HG03521 (cell line): Measurements from ENCODE around the gene FAIM2.
"Not testable (repeated sequence)": the region's sequence is repeated elsewhere in the genome, so short reads cannot be mapped to it uniquely, and the experiment has no call there.

ENCODE experiments used
- ATAC-seq: cut with Tn5 transposase; IDR thresholded peaks from one replicate; pipeline ENCODE4 v1.9.1; 2021; ENCODE audit warnings: mild to moderate bottlenecking, moderate library complexity; ENCODE audit not compliant: unreplicated experiment

The FAIM2 gene

GRCh38 chr12:49881415-49882247 is 22.1 kb downstream of the FAIM2 start:
- ATAC-seq, result no peak

GRCh38 chr12:49880756-49881414 is 22.8 kb downstream of the FAIM2 start:
- no peak for ATAC-seq

GRCh38 chr12:49879065-49879464 is 24.6 kb downstream of the FAIM2 start:
- ATAC-seq, result not testable (repeated sequence)

GRCh38 chr12:49878021-49878420 is 25.7 kb downstream of the FAIM2 start:
- no peak for ATAC-seq

- no peak for ATAC-seq
Observed at GRCh38 chr12:49877066-49877465, 26.6 kb downstream of the FAIM2 start.

- ATAC-seq, result no peak
Observed at GRCh38 chr12:49876070-49876469, 27.6 kb downstream of the FAIM2 start.

- no peak for ATAC-seq
Observed at GRCh38 chr12:49875115-49875720, 28.5 kb downstream of the FAIM2 start.

GRCh38 chr12:49874142-49874897 is 29.4 kb downstream of the FAIM2 start:
- no peak for ATAC-seq

- ATAC-seq, result no peak
Observed at GRCh38 chr12:49873361-49873934, 30.3 kb downstream of the FAIM2 start.

- no peak for ATAC-seq
Observed at GRCh38 chr12:49872781-49873181, 30.9 kb downstream of the FAIM2 start.

- no peak for ATAC-seq
Observed at GRCh38 chr12:49872381-49872780, 31.3 kb downstream of the FAIM2 start.

- ATAC-seq, result not testable (repeated sequence)
Observed at GRCh38 chr12:49871811-49872251, 31.9 kb downstream of the FAIM2 start.

GRCh38 chr12:49871263-49871561 is 32.5 kb downstream of the FAIM2 start:
- ATAC-seq, result no peak

GRCh38 chr12:49870501-49871262 is 33.0 kb downstream of the FAIM2 start:
- no peak for ATAC-seq

- ATAC-seq, result no peak
Observed at GRCh38 chr12:49869816-49870500, 33.7 kb downstream of the FAIM2 start.

- no peak for ATAC-seq
Observed at GRCh38 chr12:49868952-49869815, 34.5 kb downstream of the FAIM2 start.

GRCh38 chr12:49868449-49868848 is 35.3 kb downstream of the FAIM2 start:
- no peak for ATAC-seq

- no peak for ATAC-seq
Observed at GRCh38 chr12:49867570-49868341, 35.9 kb downstream of the FAIM2 start.
